Mesenchymal stem cell (in vitro differentiated cells and primary cell): ENCODE measurements around the gene BBS4.

Source experiments
- DNase-seq: peaks from one replicate; pipeline ENCODE4 v3.0.0-alpha.2; 2013
- H2AFZ ChIP-seq: one replicate; pipeline ENCODE4 v1.6.1; 2013; ENCODE audit warnings: low read depth, mild to moderate bottlenecking, control low read depth, inconsistent platforms, low read length, moderate library complexity
- H2AK5ac ChIP-seq: 2 replicates; pipeline ENCODE4 v1.6.1; 2013; ENCODE audit warnings: low read length, moderate library complexity, mild to moderate bottlenecking, inconsistent platforms; ENCODE audit not compliant: severe bottlenecking
- H2BK120ac ChIP-seq: one replicate; pipeline ENCODE4 v1.6.1; 2013; ENCODE audit warnings: low read depth, mild to moderate bottlenecking, inconsistent platforms, low read length, moderate library complexity
- H2BK12ac ChIP-seq, 2 experiments: one replicate each; pipeline ENCODE4 v1.6.1; 2013; ENCODE audit warnings: inconsistent platforms in 2 of 2, low read length in 2 of 2, mild to moderate bottlenecking in 2 of 2, moderate library complexity in 2 of 2, control low read depth in 1 of 2
- H2BK15ac ChIP-seq: one replicate; pipeline ENCODE4 v1.6.1; 2013; ENCODE audit warnings: mild to moderate bottlenecking, low read depth, inconsistent platforms; ENCODE audit not compliant: poor library complexity, severe bottlenecking
- H2BK5ac ChIP-seq: 2 replicates; pipeline ENCODE4 v1.6.1; 2013; ENCODE audit warnings: low read depth, mild to moderate bottlenecking, low read length, control low read depth, inconsistent platforms; ENCODE audit not compliant: poor library complexity, severe bottlenecking
- H3K14ac ChIP-seq, 2 experiments: one replicate each; pipeline ENCODE4 v1.6.1; 2013; ENCODE audit warnings: inconsistent platforms in 2 of 2, low read length in 2 of 2, control low read depth in 1 of 2, mild to moderate bottlenecking in 1 of 2, moderate library complexity in 1 of 2
- H3K18ac ChIP-seq, 2 experiments: one replicate each; pipeline ENCODE4 v1.6.1; 2013; ENCODE audit warnings: inconsistent platforms in 2 of 2, low read length in 2 of 2, control low read depth in 1 of 2, low read depth in 1 of 2, mild to moderate bottlenecking in 1 of 2
- H3K23ac ChIP-seq, 2 experiments: one replicate each; pipeline ENCODE4 v1.6.1; 2013; ENCODE audit warnings: inconsistent platforms in 2 of 2, low read length in 2 of 2, mild to moderate bottlenecking in 2 of 2, moderate library complexity in 2 of 2, control low read depth in 1 of 2
- H3K27ac ChIP-seq: 2 replicates; pipeline ENCODE4 v1.5.1; 2013; ENCODE audit warnings: mild to moderate bottlenecking, moderate library complexity, low read length, control low read depth, inconsistent platforms; ENCODE audit not compliant: poor library complexity, severe bottlenecking
- H3K27me3 ChIP-seq, 2 experiments: 2 replicates each; pipeline versions ENCODE4 v1.6.1 to v1.7.0; 2013; ENCODE audit warnings: low read length in 2 of 2, mild to moderate bottlenecking in 2 of 2, moderate library complexity in 2 of 2, control low read depth in 1 of 2, inconsistent platforms in 1 of 2; ENCODE audit not compliant: control insufficient read depth in 1 of 2, insufficient read depth in 1 of 2
- H3K36me3 ChIP-seq, 2 experiments: 2 replicates each; pipeline versions ENCODE4 v1.6.1 to v1.7.0; 2013; ENCODE audit warnings: low read length in 2 of 2, control low read depth in 1 of 2, inconsistent platforms in 1 of 2, low read depth in 1 of 2, mild to moderate bottlenecking in 1 of 2; ENCODE audit not compliant: insufficient read depth in 2 of 2, control insufficient read depth in 1 of 2
- H3K4ac ChIP-seq, 2 experiments: one replicate each; pipeline ENCODE4 v1.6.1; 2013; ENCODE audit warnings: inconsistent platforms in 2 of 2, low read length in 2 of 2, mild to moderate bottlenecking in 2 of 2, moderate library complexity in 2 of 2, control low read depth in 1 of 2, low read depth in 1 of 2
- H3K4me1 ChIP-seq: 2 replicates; pipeline ENCODE4 v1.6.1; 2013; ENCODE audit warnings: low read depth, low read length, control low read depth; ENCODE audit not compliant: control insufficient read depth, insufficient read depth
- H3K4me2 ChIP-seq: 2 replicates; pipeline ENCODE4 v1.6.1; 2013; ENCODE audit warnings: low read length, mild to moderate bottlenecking, inconsistent platforms; ENCODE audit not compliant: poor library complexity, severe bottlenecking
- H3K4me3 ChIP-seq, 2 experiments: 2 replicates each; pipeline versions ENCODE4 v1.5.1 to v1.7.0; 2013; ENCODE audit warnings: low read length in 2 of 2, mild to moderate bottlenecking in 2 of 2, control low read depth in 1 of 2, low read depth in 1 of 2; ENCODE audit not compliant: insufficient read depth in 1 of 2
- H3K79me1 ChIP-seq: replicated peaks from 2 replicates; pipeline ENCODE4 v1.6.1; 2013; ENCODE audit warnings: mild to moderate bottlenecking, control low read depth, low read length, inconsistent platforms; ENCODE audit not compliant: poor library complexity, severe bottlenecking
- H3K9ac ChIP-seq: 2 replicates; pipeline ENCODE4 v1.7.0; 2013; ENCODE audit warnings: mild to moderate bottlenecking, low read length, moderate library complexity
- H3K9me3 ChIP-seq: 2 replicates; pipeline ENCODE4 v1.7.0; 2013; ENCODE audit warnings: mild to moderate bottlenecking, low read length; ENCODE audit not compliant: control insufficient read depth
- H4K8ac ChIP-seq: one replicate; pipeline ENCODE4 v1.6.1; 2013; ENCODE audit warnings: inconsistent platforms, mild to moderate bottlenecking, low read length, moderate library complexity
- H4K91ac ChIP-seq: one replicate; pipeline ENCODE4 v1.6.1; 2013; ENCODE audit warnings: mild to moderate bottlenecking, low read length, inconsistent platforms
- WGBS: methylation state at CpG from one replicate; pipeline ENCODE4 v1.1.7; 2013; ENCODE audit warnings: mixed read lengths; 5-methylcytosine and 5-hydroxymethylcytosine counted together

The BBS4 gene

GRCh38 chr15:72737723-72738122 lies 51.7 kb downstream of the BBS4 start:
- H3K36me3 ChIP-seq, result peaks cover 23 to 91% of the 10 kb centered on the region in 2 experiments
- H3K27ac ChIP-seq, result no peak overlapping the region
- H3K23ac ChIP-seq, result no peak overlapping the region
- no peak overlapping the region for H2BK5ac ChIP-seq
- no peak overlapping the region for H3K4ac ChIP-seq
- H3K4me2 ChIP-seq, result no peak overlapping the region
- no peak overlapping the region for H2BK120ac ChIP-seq
- H3K18ac ChIP-seq, result no peak overlapping the region
- no peak overlapping the region for H2AK5ac ChIP-seq
- H3K9ac ChIP-seq, result no peak overlapping the region
- DNase-seq, result no peak
- H2AFZ ChIP-seq, result no peak overlapping the region
- H4K8ac ChIP-seq, result no peak overlapping the region
- no peak overlapping the region for H2BK12ac ChIP-seq
- no peak overlapping the region for H4K91ac ChIP-seq
- H3K14ac ChIP-seq, result no peak overlapping the region
- no peaks in the 10 kb centered on the region for H3K4me1 ChIP-seq
- H3K4me3 ChIP-seq, result no peak overlapping the region
- no peaks in the 10 kb centered on the region for H3K27me3 ChIP-seq
- H2BK15ac ChIP-seq, result no peak overlapping the region
- 100% methylated on average over 1 of the region's 1 CpG for WGBS
- H3K79me1 ChIP-seq, result peaks cover 10% of the 10 kb centered on the region
- no peaks in the 10 kb centered on the region for H3K9me3 ChIP-seq

- Histone ChIP-seq H3K27me3 (no peaks in the 10 kb centered on the region), H3K23ac (no peak overlapping the region), H3K14ac (no peak overlapping the region), H3K18ac (no peak overlapping the region), H3K36me3 (peaks cover 17 to 75% of the 10 kb centered on the region in 2 experiments), H3K4ac (no peak overlapping the region), H3K79me1 (no peaks in the 10 kb centered on the region), H2BK120ac (no peak overlapping the region), H3K4me2 (no peak overlapping the region), H2BK5ac (no peak overlapping the region), H3K9me3 (no peaks in the 10 kb centered on the region), H4K8ac (no peak overlapping the region), H2BK15ac (no peak overlapping the region), H3K9ac (no peak overlapping the region), H4K91ac (no peak overlapping the region), H2AK5ac (no peak overlapping the region), H3K27ac (no peak overlapping the region), H2BK12ac (no peak overlapping the region), H2AFZ (no peak overlapping the region), H3K4me1 (no peaks in the 10 kb centered on the region), H3K4me3 (no peak overlapping the region)
- peak; percentile 19 for DNase-seq
- 50% methylated on average over 1 of the region's 1 CpG for WGBS
Measured at GRCh38 chr15:72740219-72740618, 54.2 kb downstream of the BBS4 start.

- Histone ChIP-seq H3K9ac (no peak overlapping the region), H3K4me2 (no peak overlapping the region), H2AFZ (no peak overlapping the region), H3K36me3 (peaks cover 14 to 69% of the 10 kb centered on the region in 2 experiments), H3K27me3 (no peaks in the 10 kb centered on the region), H2BK15ac (no peak overlapping the region), H3K18ac (no peak overlapping the region), H2BK120ac (no peak overlapping the region), H3K4me3 (no peak overlapping the region), H3K27ac (no peak overlapping the region), H3K79me1 (peaks cover 8% of the 10 kb centered on the region), H2BK5ac (no peak overlapping the region), H3K23ac (no peak overlapping the region), H3K4me1 (peaks cover 2% of the 10 kb centered on the region), H3K4ac (no peak overlapping the region), H4K91ac (no peak overlapping the region), H2BK12ac (no peak overlapping the region), H3K9me3 (no peaks in the 10 kb centered on the region), H3K14ac (no peak overlapping the region), H2AK5ac (no peak overlapping the region), H4K8ac (no peak overlapping the region)
- 95% methylated on average over 2 of the region's 2 CpGs for WGBS
- no peak for DNase-seq
Measured at GRCh38 chr15:72749700-72750099, 63.7 kb downstream of the BBS4 start.

- H3K36me3 ChIP-seq, result peaks cover 33 to 77% of the 10 kb centered on the region in 2 experiments
- no peak overlapping the region for H3K4me3 ChIP-seq
- no peak overlapping the region for H3K4me2 ChIP-seq
- H3K23ac ChIP-seq, result no peak overlapping the region
- H3K9me3 ChIP-seq, result no peaks in the 10 kb centered on the region
- over 99% methylated on average over 6 of the region's 9 CpGs for WGBS
- peaks cover 20% of the 10 kb centered on the region for H3K79me1 ChIP-seq
- no peak overlapping the region for H3K9ac ChIP-seq
- no peak overlapping the region for H2AK5ac ChIP-seq
- H2BK120ac ChIP-seq, result no peak overlapping the region
- no peaks in the 10 kb centered on the region for H3K27me3 ChIP-seq
- H2BK15ac ChIP-seq, result no peak overlapping the region
- H3K14ac ChIP-seq, result no peak overlapping the region
- no peak overlapping the region for H3K4ac ChIP-seq
- H3K18ac ChIP-seq, result no peak overlapping the region
- H3K4me1 ChIP-seq, result peaks cover 2% of the 10 kb centered on the region
- H2AFZ ChIP-seq, result no peak overlapping the region
- H4K8ac ChIP-seq, result no peak overlapping the region
- no peak overlapping the region for H2BK12ac ChIP-seq
- H4K91ac ChIP-seq, result no peak overlapping the region
- H3K27ac ChIP-seq, result no peak overlapping the region
- H2BK5ac ChIP-seq, result no peak overlapping the region
- no peak for DNase-seq
Measured at GRCh38 chr15:72751751-72752455, 65.9 kb downstream of the BBS4 start.
